NCI-H524 (cell line): ENCODE data around the gene FOXK2.

ENCODE experiments used
- DNase-seq, 2 experiments: peaks; one replicate each; lab custom pipeline; 2025; lab: John Stamatoyannopoulos, UW

Gene FOXK2

DNA sequence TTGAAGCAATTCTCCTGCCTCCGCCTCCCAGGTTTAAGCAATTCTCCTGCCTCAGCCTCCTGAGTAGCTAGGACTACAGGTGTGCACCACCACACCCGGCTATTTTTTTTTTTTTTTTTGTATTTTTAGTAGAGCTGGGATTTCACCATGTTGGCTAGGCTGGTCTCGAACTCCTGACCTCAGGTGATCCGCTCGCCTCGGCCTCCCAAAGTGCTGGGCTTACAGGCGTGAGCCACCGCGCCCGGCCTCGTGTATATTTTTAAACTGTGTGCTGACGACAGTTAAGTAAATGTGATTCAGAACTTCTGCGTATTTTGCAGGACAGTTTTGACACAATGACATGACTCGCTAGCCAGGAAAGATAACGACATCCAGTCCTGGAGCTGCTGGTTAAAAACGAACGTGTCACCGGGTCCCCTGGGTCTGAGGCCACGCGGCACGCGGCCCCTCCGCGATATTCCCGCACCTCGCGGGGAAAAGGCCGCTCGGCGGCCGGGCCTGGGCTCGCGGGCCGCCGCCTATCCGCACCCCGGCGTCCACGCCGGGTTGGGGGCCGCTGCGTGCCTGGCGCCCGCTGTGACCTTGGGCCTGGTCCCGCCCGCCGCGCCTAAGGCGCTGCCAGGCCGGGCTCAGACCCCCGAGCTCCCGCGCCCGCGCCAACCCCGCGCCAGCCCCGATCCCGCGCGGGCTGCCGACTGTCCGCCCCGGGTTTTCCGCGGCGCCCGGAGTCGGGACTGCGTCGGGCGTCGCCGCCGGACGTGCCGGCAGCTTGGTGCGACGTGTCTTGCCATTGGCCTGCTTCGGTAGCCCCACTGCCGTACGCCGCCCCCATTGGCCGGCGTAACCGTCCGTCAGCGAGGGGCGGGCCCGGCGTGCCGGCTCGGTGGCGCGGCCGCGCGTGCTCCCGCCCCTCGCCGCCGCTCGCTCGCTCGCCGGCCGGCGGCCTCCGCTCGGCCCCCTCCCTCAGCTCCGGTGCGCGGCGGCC lies at the start of gene FOXK2:
FOXK2 (plus strand) TSS at position 907 of the 985 bp plus-strand sequence. CDS start 157 bp downstream, outside the sequence.
- DNase-seq: peak; percentile 35 to 82

DNA sequence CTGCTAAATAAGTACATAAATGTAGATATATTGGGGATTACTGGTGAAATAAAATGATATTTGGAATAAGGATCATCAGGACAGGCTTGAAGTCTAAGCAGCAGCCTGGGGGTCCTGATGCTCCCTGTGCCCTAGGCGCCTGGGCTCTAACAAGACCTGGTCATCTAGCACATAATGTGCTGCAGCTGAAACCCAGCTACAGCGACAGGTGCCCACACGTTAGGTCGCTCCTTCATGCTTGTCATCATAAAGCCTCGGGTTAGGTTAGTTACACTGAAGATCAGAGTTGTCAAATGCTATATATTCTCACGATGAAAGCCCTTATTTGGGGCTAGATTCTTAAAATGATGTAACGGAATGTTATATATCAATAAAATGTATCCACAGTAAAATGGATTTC lies 49.5 kb upstream of the FOXK2 start:
- DNase-seq: no peak

- peak in 1 of 2 experiments; percentile 52 for DNase-seq
These were observed 45.1 kb upstream of the FOXK2 start for GRCh38 chr17:82474223-82475010.

DNA sequence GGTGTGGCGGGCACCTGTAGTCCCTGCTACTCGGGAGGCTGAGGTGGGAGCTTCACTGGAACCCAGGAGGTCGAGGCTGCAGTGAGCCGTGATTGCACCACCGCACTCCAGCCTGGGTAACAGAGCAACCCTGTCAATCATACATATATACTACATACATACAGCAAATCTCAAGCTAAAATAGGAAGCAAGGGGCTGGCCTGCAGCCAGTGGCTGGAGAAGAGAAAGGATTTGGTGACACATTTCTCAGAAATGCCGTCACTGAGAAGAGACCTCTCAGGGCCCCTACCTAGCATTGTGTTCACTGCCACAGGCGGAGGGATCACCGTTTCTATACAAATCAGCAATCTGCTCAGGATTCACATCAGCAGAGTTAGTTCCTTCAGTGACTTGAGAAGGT lies 44.1 kb upstream of the FOXK2 start:
- no peak for DNase-seq

DNA sequence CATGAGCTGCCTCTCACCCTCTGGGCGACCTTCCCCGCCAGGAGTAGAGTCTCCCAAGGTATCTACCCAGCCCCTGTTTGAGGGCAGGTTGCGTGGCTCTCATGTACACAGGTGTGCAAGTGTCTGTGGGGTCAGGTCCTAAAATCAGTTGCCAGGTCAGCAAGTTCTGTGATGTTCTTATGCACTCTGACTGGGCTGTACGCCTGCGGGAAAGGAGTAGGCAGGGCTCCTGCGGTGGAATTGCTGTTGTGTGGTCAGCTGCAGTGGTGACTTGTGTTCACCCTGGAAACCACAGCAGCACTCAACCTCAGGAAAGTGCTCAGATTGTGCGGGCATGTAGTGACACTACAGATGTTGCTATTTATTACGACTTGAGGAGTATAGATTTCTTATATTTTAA lies 41.6 kb upstream of the FOXK2 start:
- no peak for DNase-seq

DNA sequence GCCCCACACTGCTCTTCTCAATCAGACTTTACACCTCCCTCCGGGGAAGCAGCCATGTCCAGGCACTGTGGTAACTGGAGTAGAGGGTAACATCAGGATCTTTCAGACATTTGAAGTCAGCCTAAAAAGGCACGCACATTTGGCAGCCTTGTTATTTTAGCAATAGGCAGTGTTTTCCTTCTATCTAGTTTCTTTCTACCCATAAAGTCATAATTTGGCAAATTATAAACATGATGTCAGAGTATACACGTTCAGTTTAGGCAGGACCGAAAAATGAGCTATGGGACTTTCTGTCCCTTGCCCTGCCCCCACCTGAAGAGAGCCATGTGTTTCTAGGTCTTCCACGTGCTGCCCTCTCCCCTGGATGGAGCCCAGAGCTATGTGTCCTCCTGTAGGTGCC lies 39.9 kb upstream of the FOXK2 start:
- DNase-seq: no peak

- DNase-seq: no peak
These were observed 39.2 kb upstream of the FOXK2 start for GRCh38 chr17:82480318-82480717.

GRCh38 chr17:82483204-82483660 lies 36.3 kb upstream of the FOXK2 start:
- no peak for DNase-seq

DNA sequence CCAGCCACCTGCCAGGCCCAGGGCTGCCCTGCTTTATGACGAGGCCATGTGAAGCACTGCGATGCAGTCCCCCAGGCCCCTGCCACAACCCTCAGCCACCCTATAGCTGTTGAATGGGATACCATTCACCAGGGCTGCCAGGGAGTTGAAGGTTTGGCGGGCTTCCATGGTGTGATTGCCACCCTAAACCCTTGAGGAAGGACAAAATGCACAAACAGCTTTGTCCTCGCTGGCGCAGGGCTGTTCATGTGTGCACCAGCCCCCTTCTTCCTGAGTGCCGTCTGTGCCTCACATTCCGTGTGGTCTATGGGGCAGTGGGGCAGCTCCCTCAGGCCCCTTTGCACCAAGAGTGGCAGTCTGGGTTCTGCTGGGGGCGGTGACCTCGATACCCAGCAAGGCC lies 35.7 kb upstream of the FOXK2 start:
- DNase-seq: no peak

GRCh38 chr17:82486231-82487094 lies 33.1 kb upstream of the FOXK2 start:
- no peak for DNase-seq

GRCh38 chr17:82487910-82488309 lies 31.6 kb upstream of the FOXK2 start:
- DNase-seq: peak; percentile 45 to 60

DNA sequence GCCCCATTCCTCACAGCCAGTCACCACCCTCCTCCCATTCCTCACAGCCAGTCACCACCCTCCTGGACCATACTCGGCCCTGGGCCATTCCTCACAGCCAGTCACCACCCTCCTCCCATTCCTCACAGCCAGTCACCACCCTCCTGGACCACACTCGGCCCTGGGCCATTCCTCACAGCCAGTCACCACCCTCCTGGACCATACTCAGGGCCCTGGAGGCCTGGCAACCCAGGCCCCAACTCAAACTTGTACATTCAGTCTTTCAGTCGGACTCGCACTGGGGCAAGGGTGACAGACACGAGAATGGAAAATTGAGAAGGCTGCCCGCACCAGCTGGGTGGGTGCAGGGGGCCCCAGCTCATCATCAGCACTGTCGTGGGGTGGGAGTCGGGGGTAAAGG lies 30.4 kb upstream of the FOXK2 start:
- no peak for DNase-seq

GRCh38 chr17:82489851-82490511 lies 29.6 kb upstream of the FOXK2 start:
- DNase-seq: peak in 1 of 2 experiments; percentile 56

GRCh38 chr17:82490512-82491195 lies 28.9 kb upstream of the FOXK2 start:
- peak in 1 of 2 experiments; percentile 77 for DNase-seq

- DNase-seq: no peak
These were observed 28.4 kb upstream of the FOXK2 start for GRCh38 chr17:82491196-82491530.

GRCh38 chr17:82491533-82491932 lies 28.0 kb upstream of the FOXK2 start:
- DNase-seq: peak in 1 of 2 experiments; percentile 41

DNA sequence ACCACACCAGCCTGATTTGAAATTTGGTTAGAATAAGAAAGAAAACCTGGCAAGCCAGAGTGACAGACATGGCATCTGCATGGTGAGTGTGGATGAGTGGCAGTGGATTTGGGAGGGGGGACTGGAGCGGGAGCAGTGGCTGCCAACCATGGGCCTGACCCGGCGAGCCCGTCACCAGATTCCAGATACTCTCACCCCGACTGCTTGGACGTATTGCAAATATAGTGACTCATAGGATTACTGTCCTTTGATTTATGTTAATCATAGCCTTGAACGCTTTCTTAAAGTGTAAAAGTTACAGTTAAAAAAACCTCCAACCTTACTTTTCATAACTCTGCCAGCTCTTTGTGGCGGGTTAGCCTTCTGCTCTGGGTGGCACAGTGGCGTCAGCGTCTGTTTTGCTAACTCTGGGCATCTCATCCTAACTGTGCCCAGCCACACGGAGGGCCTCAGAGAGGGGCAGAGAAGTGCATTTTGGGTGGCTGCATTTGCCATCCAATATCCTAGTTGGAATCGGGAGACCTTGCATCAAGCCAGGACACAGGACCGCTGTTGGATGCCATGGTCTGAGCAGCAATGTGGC lies 26.8 kb upstream of the FOXK2 start:
- DNase-seq: no peak

GRCh38 chr17:82493226-82493781 lies 26.2 kb upstream of the FOXK2 start:
- DNase-seq: no peak

- peak; percentile 41 to 72 for DNase-seq
These were observed 25.1 kb upstream of the FOXK2 start for GRCh38 chr17:82494236-82495055.
